ENCODE measurements around the gene MAK. TPM values are rescaled to one million over a fixed set of nuclear protein-coding genes. Genes with fewer than 3 reads are reported as not detected.

The MAK gene
- total and polyA plus RNA-seq, 2 experiments from 2014 or later, result 0.35 to 1.6 TPM

DNA sequence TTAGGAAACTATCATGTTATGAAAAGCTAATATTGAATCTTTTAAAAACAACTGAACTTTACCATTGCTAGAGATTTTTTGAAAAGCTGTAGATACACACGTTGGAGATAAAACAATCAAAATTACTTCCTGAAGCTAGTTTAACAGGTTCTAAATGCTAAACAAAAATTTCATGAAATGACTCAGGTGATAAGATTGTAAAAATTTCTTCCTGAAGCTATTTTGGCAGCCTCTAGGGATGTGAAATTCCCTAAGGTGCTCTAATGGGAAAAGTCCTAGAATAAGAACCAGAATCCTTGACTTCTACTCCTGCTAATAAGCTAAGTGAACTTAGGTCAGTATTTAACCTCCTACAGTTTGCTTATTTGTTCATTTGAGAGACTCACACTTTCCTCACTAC is 35.0 kb upstream of the MAK start (continued):
- TF ChIP-seq, protein P1, sequence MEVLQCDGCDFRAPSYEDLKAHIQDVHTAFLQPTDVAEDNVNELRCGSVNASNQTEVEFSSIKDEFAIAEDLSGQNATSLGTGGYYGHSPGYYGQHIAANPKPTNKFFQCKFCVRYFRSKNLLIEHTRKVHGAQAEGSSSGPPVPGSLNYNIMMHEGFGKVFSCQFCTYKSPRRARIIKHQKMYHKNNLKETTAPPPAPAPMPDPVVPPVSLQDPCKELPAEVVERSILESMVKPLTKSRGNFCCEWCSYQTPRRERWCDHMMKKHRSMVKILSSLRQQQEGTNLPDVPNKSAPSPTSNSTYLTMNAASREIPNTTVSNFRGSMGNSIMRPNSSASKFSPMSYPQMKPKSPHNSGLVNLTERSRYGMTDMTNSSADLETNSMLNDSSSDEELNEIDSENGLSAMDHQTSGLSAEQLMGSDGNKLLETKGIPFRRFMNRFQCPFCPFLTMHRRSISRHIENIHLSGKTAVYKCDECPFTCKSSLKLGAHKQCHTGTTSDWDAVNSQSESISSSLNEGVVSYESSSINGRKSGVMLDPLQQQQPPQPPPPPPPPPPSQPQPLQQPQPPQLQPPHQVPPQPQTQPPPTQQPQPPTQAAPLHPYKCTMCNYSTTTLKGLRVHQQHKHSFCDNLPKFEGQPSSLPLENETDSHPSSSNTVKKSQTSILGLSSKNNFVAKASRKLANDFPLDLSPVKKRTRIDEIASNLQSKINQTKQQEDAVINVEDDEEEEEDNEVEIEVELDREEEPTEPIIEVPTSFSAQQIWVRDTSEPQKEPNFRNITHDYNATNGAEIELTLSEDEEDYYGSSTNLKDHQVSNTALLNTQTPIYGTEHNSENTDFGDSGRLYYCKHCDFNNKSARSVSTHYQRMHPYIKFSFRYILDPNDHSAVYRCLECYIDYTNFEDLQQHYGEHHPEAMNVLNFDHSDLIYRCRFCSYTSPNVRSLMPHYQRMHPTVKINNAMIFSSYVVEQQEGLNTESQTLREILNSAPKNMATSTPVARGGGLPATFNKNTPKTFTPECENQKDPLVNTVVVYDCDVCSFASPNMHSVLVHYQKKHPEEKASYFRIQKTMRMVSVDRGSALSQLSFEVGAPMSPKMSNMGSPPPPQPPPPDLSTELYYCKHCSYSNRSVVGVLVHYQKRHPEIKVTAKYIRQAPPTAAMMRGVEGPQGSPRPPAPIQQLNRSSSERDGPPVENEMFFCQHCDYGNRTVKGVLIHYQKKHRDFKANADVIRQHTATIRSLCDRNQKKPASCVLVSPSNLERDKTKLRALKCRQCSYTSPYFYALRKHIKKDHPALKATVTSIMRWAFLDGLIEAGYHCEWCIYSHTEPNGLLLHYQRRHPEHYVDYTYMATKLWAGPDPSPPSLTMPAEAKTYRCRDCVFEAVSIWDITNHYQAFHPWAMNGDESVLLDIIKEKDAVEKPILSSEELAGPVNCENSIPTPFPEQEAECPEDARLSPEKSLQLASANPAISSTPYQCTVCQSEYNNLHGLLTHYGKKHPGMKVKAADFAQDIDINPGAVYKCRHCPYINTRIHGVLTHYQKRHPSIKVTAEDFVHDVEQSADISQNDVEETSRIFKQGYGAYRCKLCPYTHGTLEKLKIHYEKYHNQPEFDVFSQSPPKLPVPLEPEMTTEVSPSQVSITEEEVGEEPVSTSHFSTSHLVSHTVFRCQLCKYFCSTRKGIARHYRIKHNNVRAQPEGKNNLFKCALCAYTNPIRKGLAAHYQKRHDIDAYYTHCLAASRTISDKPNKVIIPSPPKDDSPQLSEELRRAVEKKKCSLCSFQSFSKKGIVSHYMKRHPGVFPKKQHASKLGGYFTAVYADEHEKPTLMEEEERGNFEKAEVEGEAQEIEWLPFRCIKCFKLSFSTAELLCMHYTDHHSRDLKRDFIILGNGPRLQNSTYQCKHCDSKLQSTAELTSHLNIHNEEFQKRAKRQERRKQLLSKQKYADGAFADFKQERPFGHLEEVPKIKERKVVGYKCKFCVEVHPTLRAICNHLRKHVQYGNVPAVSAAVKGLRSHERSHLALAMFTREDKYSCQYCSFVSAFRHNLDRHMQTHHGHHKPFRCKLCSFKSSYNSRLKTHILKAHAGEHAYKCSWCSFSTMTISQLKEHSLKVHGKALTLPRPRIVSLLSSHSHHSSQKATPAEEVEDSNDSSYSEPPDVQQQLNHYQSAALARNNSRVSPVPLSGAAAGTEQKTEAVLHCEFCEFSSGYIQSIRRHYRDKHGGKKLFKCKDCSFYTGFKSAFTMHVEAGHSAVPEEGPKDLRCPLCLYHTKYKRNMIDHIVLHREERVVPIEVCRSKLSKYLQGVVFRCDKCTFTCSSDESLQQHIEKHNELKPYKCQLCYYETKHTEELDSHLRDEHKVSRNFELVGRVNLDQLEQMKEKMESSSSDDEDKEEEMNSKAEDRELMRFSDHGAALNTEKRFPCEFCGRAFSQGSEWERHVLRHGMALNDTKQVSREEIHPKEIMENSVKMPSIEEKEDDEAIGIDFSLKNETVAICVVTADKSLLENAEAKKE (CRISPR knock-in tag; IDR thresholded peaks at IDR 0.05), result no peak
- no peak for TF ChIP-seq JUNB (IDR thresholded peaks at IDR 0.05; ENCODE audit: unreplicated experiment)

DNA sequence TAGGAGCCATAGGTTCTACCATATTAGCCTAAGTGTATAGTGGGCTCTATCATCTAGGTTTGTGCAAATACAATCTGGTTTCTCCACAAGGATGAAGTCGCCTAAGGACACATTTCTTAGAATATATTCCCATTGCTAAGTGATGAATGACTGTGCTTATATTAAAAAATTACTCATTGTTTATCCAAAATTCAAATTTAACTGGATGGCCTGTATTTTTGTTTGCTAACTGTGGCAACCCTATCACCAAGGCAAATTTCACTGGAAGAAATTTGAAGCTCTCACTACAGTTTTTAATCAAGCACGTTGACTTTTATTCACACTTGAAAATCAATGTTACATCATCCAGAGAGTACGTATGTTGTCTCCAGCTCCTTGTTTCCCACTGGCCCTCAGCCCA is 29.6 kb upstream of the MAK start:
- ATAC-seq (no peak), DNase-seq (ENCODE audit: low spot score) (no peak)
- Mint-ChIP-seq H3K27me3 (ENCODE audit: insufficient read depth, low read depth, poor library complexity) (no peaks in the 10 kb centered on the region), H3K27ac (no peak overlapping the region; the same call in 1 of the 2 replicates), H3K4me1 (no peaks in the 10 kb centered on the region), H3K36me3 (ENCODE audit: low read depth) (no peaks in the 10 kb centered on the region), H3K4me3 (no peak overlapping the region), H3K9me3 (no peaks in the 10 kb centered on the region)
- no peaks in the 10 kb centered on the region for H3K36me3 ChIP-seq (ENCODE audit: insufficient read depth)
- no peak overlapping the region for H3K27ac ChIP-seq (ENCODE audit: low read depth)
- H4K20me1 ChIP-seq (replicated peaks; ENCODE audit: insufficient read depth), result no peaks in the 10 kb centered on the region
- H3K4me1 ChIP-seq (ENCODE audit: insufficient read depth), result no peaks in the 10 kb centered on the region
- no peak overlapping the region for H2AFZ ChIP-seq
- H3K9me2 ChIP-seq (ENCODE audit: insufficient read depth), result no peaks in the 10 kb centered on the region
- no peaks in the 10 kb centered on the region for H3K27me3 ChIP-seq (ENCODE audit: insufficient read depth)
- no peaks in the 10 kb centered on the region for H3F3A ChIP-seq (replicated peaks; ENCODE audit: low read depth)
- H3K79me2 ChIP-seq (replicated peaks; ENCODE audit: insufficient read depth), result no peaks in the 10 kb centered on the region
- no peak overlapping the region for H3K4me2 ChIP-seq
- no peak overlapping the region for H3K4me3 ChIP-seq
- TF ChIP-seq, protein P1 (CRISPR knock-in tag; IDR thresholded peaks at IDR 0.05), result no peak
- no peak for TF ChIP-seq EZH2phosphoT487 (IDR thresholded peaks at IDR 0.05; ENCODE audit: unreplicated experiment)
- no peak for TF ChIP-seq STAT1 (IDR thresholded peaks at IDR 0.05; ENCODE audit: unreplicated experiment)
- TF ChIP-seq NANOG (IDR thresholded peaks at IDR 0.05; ENCODE audit: borderline replicate concordance), result no peak
- no peak for TF ChIP-seq CREB1 (CRISPR knock-in tag; IDR thresholded peaks at IDR 0.05; ENCODE audit: low read depth)
- TF ChIP-seq POLR2AphosphoS5 (IDR thresholded peaks at IDR 0.05; ENCODE audit: low read depth), result no peak
